WERI-Rb-1 (cell line): Measurements from ENCODE around the gene CYP46A1.

Source experiments
- DNase-seq: peaks from one replicate; pipeline ENCODE4 v3.0.0-alpha.2; 2020
- H3K27ac ChIP-seq: fragments of 250-450 bp; sonication (Bioruptor Pico); 2 replicates; pipeline ENCODE4 v1.5.1; 2020; ENCODE audit warnings: mild to moderate bottlenecking, moderate library complexity
- H3K27me3 ChIP-seq: fragments of 250-450 bp; sonication (Bioruptor Pico); 2 replicates; pipeline ENCODE4 v1.5.1; 2021; ENCODE audit warnings: mild to moderate bottlenecking, low read depth, moderate library complexity; ENCODE audit not compliant: insufficient read depth, severe bottlenecking
- H3K36me3 ChIP-seq: fragments of 250-450 bp; sonication (Bioruptor Pico); 2 replicates; pipeline ENCODE4 v1.5.1; 2020; ENCODE audit warnings: mild to moderate bottlenecking, moderate library complexity
- H3K4me3 ChIP-seq: 2 replicates; pipeline ENCODE4 v1.5.1; 2011; ENCODE audit warnings: low read depth, mild to moderate bottlenecking, control low read depth, low read length
- H3K9me3 ChIP-seq: fragments of 250-450 bp; sonication (Bioruptor Pico); 2 replicates; pipeline ENCODE4 v1.5.1; 2021; ENCODE audit warnings: mild to moderate bottlenecking, moderate library complexity; ENCODE audit not compliant: severe bottlenecking
- CTCF ChIP-seq: IDR thresholded peaks from 2 replicates; pipeline ENCODE4 v1.5.1; 2011; ENCODE audit warnings: low read depth, mild to moderate bottlenecking, control low read depth, inconsistent platforms, low read length

CYP46A1 gene

GRCh38 chr14:99702115-99702514 is 18.0 kb downstream of the CYP46A1 start:
- DNase-seq = no peak
- Histone ChIP-seq H3K27me3 (no peaks in the 10 kb centered on the region), H3K4me3 (no peak overlapping the region), H3K27ac (no peak overlapping the region), H3K9me3 (peaks cover 13% of the 10 kb centered on the region), H3K36me3 (no peaks in the 10 kb centered on the region)
- TF ChIP-seq CTCF = no peak

GRCh38 chr14:99703381-99703780 is 19.3 kb downstream of the CYP46A1 start:
- no peak for TF ChIP-seq CTCF
- H3K27ac ChIP-seq = no peak overlapping the region
- H3K36me3 ChIP-seq = no peaks in the 10 kb centered on the region
- DNase-seq = no peak
- no peaks in the 10 kb centered on the region for H3K27me3 ChIP-seq
- H3K4me3 ChIP-seq = no peak overlapping the region
- peaks cover 13% of the 10 kb centered on the region for H3K9me3 ChIP-seq

GRCh38 chr14:99704037-99704436 is 19.9 kb downstream of the CYP46A1 start:
- Histone ChIP-seq H3K27ac (no peak overlapping the region), H3K27me3 (no peaks in the 10 kb centered on the region), H3K36me3 (no peaks in the 10 kb centered on the region), H3K4me3 (no peak overlapping the region), H3K9me3 (peaks cover 13% of the 10 kb centered on the region)
- no peak for DNase-seq
- TF ChIP-seq CTCF = no peak

GRCh38 chr14:99706107-99706900 is 22.2 kb downstream of the CYP46A1 start:
- H3K27me3 ChIP-seq = no peaks in the 10 kb centered on the region
- no peaks in the 10 kb centered on the region for H3K36me3 ChIP-seq
- peaks cover 13% of the 10 kb centered on the region for H3K9me3 ChIP-seq
- no peak overlapping the region for H3K4me3 ChIP-seq
- TF ChIP-seq CTCF = no peak
- H3K27ac ChIP-seq = no peak overlapping the region
- DNase-seq = no peak

- peaks cover 10% of the 10 kb centered on the region for H3K9me3 ChIP-seq
- H3K36me3 ChIP-seq = no peaks in the 10 kb centered on the region
- no peaks in the 10 kb centered on the region for H3K27me3 ChIP-seq
- H3K27ac ChIP-seq = no peak overlapping the region
- no peak for TF ChIP-seq CTCF
- DNase-seq = no peak
- H3K4me3 ChIP-seq = no peak overlapping the region
These were observed 23.3 kb downstream of the CYP46A1 start for GRCh38 chr14:99707420-99707819.

- TF ChIP-seq CTCF = no peak
- no peak for DNase-seq
- no peak overlapping the region for H3K4me3 ChIP-seq
- no peak overlapping the region for H3K27ac ChIP-seq
- H3K36me3 ChIP-seq = no peaks in the 10 kb centered on the region
- H3K27me3 ChIP-seq = no peaks in the 10 kb centered on the region
- peaks cover 9% of the 10 kb centered on the region for H3K9me3 ChIP-seq
These were observed 23.8 kb downstream of the CYP46A1 start for GRCh38 chr14:99707921-99708320.
